A673 (cell line): ENCODE results near the gene TACR2. TPM values are rescaled to one million over a fixed set of nuclear protein-coding genes. Genes with fewer than 3 reads are reported as not detected.

ENCODE experiments used
- BruUV-seq: library from RNA; stranded (reverse); fragments of 400-500 nt; replicated peaks from 2 replicates; lab custom pipeline; 2021; lab: Mats Ljungman, UMichigan
- CTCF ChIA-PET: fragments of 300-600 bp; sonication (Branson Sonifier 250); formaldehyde crosslinking; loops from one replicate; lab custom pipeline; 2022; ENCODE audit warnings: antibody characterized with exemption; lab: Charles Lee
- POLR2A ChIA-PET: fragments of 300-600 bp; sonication (Branson Sonifier 250); formaldehyde crosslinking; loops from one replicate; lab custom pipeline; 2022; ENCODE audit warnings: antibody characterized with exemption; ENCODE audit not compliant: low non-redundant PET; lab: Charles Lee
- DNase-seq: peaks from one replicate; pipeline ENCODE4 v3.0.0-alpha.2; 2015; ENCODE audit warnings: low spot score
- H3K27ac ChIP-seq: fragments of 200-600 bp; sonication (generic); 2 replicates; pipeline ENCODE4 v1.5.1; 2016; ENCODE audit warnings: mixed run types, low read depth, mild to moderate bottlenecking, mixed read lengths, antibody characterized with exemption, low read length; ENCODE audit not compliant: poor library complexity, severe bottlenecking
- H3K27me3 ChIP-seq: fragments of 200-600 bp; sonication (generic); replicated peaks from 2 replicates; pipeline ENCODE4 v1.6.1; 2017; ENCODE audit warnings: mixed run types, low read depth, mild to moderate bottlenecking, mixed read lengths, antibody characterized with exemption, low read length; ENCODE audit not compliant: insufficient read depth, poor library complexity
- H3K36me3 ChIP-seq: fragments of 200-600 bp; sonication (generic); 2 replicates; pipeline ENCODE4 v1.6.1; 2016; ENCODE audit warnings: mixed run types, mild to moderate bottlenecking, mixed read lengths, antibody characterized with exemption, low read length; ENCODE audit not compliant: insufficient read depth, poor library complexity, severe bottlenecking
- H3K4me1 ChIP-seq: fragments of 200-600 bp; sonication (generic); 2 replicates; pipeline ENCODE4 v1.6.1; 2017; ENCODE audit warnings: mixed run types, mild to moderate bottlenecking, mixed read lengths, antibody characterized with exemption, low read length; ENCODE audit not compliant: insufficient read depth, poor library complexity, severe bottlenecking
- H3K4me3 ChIP-seq: fragments of 200-600 bp; sonication (generic); 2 replicates; pipeline ENCODE4 v1.5.1; 2016; ENCODE audit warnings: low read depth, mixed run types, mild to moderate bottlenecking, mixed read lengths, low read length; ENCODE audit not compliant: poor library complexity, severe bottlenecking
- H3K9me3 ChIP-seq: fragments of 200-600 bp; sonication (generic); 2 replicates; pipeline ENCODE4 v1.6.1; 2016; ENCODE audit warnings: mixed run types, low read depth, mild to moderate bottlenecking, mixed read lengths, antibody characterized with exemption, low read length; ENCODE audit not compliant: poor library complexity, severe bottlenecking
- EZH2 ChIP-seq: fragments of 200-600 bp; sonication (generic); IDR thresholded peaks from 2 replicates; pipeline ENCODE4 v1.6.1; 2017; ENCODE audit warnings: borderline replicate concordance, low read depth, mild to moderate bottlenecking, mixed read lengths, antibody characterized with exemption, low read length; ENCODE audit not compliant: poor library complexity, severe bottlenecking
- intact Hi-C: fragments of 100-400 bp; cut with micrococcal nuclease; formaldehyde crosslinking; loops from one replicate; pipeline ENCODE4 v1.10.0; 2022; ENCODE audit not compliant: unreplicated experiment
- total RNA-seq: library from RNA; stranded (reverse); gene quantifications from 2 replicates; pipeline ENCODE4 v1.2.3, GENCODE V29; 2021
- TF ChIP-seq, protein P1 (sequence below): fragments of 300-800, 200-600 bp; sonication (generic); conservative IDR thresholded peaks from 2 replicates; pipeline ENCODE4 v1.5.1; 2017; ENCODE audit warnings: low read depth, mild to moderate bottlenecking, antibody characterized with exemption, low read length, moderate library complexity, mixed read lengths

The TACR2 gene
- total RNA-seq, 1 experiment from 2014 or later = 0.21 TPM

DNA sequence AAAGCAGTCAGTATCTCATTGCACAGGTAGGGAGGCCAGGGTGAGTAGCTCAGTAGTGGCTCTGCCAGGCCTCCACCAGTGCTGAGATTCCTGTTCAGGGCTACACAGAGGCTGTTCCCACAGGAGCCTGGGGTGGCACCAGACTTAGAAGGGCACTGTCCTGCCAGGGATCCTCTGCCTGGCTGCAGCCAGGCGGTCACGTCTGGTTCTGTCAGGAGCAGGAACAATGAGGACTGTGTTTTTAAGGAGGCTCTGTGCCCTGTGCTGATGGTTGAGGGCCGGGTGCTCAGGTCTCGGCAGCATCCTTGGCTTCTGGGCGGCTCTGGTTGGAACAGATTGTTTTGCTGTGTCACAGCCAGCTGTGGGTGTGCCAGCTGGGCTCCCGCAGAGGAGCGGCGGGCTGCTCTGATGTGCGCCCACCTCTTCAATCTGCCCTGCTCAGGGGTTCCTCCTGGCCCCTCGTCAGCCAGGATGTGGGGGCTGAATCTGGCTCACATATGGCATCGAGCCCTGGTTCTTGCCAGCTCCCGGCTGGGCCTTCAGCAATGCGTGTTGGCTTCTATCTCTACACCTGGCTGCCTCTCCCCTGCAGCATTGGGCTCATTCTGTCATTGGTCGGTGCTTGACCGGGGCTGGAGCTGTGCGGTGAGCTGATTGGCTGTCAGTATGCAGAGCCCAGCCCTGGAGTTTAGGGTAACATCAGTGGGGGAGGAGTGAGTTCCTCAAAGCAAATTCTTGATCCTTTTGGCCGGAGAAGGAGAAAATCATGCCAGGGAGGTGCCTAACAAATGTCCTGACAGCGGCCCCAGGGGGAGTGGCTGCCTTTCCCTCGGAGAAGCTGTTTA, 41.2 kb downstream of the TACR2 start:
- peak; percentile 21 for DNase-seq
- Histone ChIP-seq H3K27me3 (no peaks in the 10 kb centered on the region), H3K4me3 (no peak overlapping the region), H3K9me3 (no peaks in the 10 kb centered on the region), H3K36me3 (peaks cover 30% of the 10 kb centered on the region), H3K4me1 (peaks cover 5% of the 10 kb centered on the region), H3K27ac (no peak overlapping the region)
- no TSS peak for BruUV-seq
- intact Hi-C loops = no loop called here
- CTCF ChIA-PET = no interaction called here
- POLR2A ChIA-PET = no interaction called here
- TF ChIP-seq EZH2 = no peak
- TF ChIP-seq, protein P1, sequence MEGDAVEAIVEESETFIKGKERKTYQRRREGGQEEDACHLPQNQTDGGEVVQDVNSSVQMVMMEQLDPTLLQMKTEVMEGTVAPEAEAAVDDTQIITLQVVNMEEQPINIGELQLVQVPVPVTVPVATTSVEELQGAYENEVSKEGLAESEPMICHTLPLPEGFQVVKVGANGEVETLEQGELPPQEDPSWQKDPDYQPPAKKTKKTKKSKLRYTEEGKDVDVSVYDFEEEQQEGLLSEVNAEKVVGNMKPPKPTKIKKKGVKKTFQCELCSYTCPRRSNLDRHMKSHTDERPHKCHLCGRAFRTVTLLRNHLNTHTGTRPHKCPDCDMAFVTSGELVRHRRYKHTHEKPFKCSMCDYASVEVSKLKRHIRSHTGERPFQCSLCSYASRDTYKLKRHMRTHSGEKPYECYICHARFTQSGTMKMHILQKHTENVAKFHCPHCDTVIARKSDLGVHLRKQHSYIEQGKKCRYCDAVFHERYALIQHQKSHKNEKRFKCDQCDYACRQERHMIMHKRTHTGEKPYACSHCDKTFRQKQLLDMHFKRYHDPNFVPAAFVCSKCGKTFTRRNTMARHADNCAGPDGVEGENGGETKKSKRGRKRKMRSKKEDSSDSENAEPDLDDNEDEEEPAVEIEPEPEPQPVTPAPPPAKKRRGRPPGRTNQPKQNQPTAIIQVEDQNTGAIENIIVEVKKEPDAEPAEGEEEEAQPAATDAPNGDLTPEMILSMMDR = no peak

DNA sequence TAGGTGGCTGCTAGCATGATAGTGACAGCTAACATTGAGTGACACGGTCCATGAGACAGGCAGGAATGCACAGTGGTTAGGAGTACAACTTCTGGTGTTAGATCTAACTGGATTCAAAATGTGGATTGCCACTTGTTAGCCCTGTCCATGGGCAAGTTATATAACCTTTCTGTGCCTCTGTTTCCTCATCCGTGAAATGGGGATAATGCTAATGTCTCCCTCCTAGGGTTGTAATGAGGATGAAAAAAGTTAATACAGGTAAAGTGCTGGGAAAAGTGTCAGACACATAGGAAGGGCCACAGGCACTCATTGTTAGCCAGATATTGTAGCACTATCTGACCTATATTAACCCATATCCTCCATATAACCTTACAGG, 41.8 kb downstream of the TACR2 start:
- H3K9me3 ChIP-seq = no peaks in the 10 kb centered on the region
- TF ChIP-seq, protein P1 = no peak
- no peak for TF ChIP-seq EZH2
- no peak overlapping the region for H3K4me3 ChIP-seq
- no TSS peak for BruUV-seq
- H3K4me1 ChIP-seq = peaks cover 5% of the 10 kb centered on the region
- H3K27me3 ChIP-seq = no peaks in the 10 kb centered on the region
- intact Hi-C loops = no loop called here
- peaks cover 24% of the 10 kb centered on the region for H3K36me3 ChIP-seq
- H3K27ac ChIP-seq = no peak overlapping the region
- DNase-seq = no peak
- POLR2A ChIA-PET = no interaction called here
- CTCF ChIA-PET = no interaction called here

DNA sequence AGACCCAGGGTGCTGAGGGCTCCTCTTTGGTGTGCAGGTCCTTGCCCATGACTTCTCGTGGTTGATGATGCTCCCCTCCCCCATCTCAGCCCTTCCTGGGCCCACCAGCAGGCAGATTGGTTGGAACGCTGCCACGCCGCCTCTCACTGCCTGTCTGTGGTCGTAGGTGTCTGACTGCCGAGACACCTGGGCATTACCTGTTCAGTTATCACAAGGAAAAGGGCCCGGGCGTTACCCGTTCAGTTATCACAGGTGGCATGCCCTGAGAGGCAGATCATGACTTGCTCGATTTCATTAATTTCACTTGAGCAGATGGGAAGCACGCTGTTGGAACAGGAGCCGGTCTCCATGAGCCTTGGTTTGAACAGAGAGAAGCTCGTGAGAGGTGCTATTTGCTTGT, 42.5 kb downstream of the TACR2 start:
- no peak overlapping the region for H3K4me3 ChIP-seq
- intact Hi-C loops = no loop called here
- H3K36me3 ChIP-seq = peaks cover 21% of the 10 kb centered on the region
- H3K27ac ChIP-seq = no peak overlapping the region
- BruUV-seq = no TSS peak
- peaks cover 5% of the 10 kb centered on the region for H3K4me1 ChIP-seq
- no peak for DNase-seq
- ChIA-PET CTCF (no interaction called here), POLR2A (no interaction called here)
- TF ChIP-seq, protein P1 = no peak
- no peak for TF ChIP-seq EZH2
- H3K9me3 ChIP-seq = no peaks in the 10 kb centered on the region
- H3K27me3 ChIP-seq = no peaks in the 10 kb centered on the region
